Mucosa of stomach (tissue), 1 donor: ENCODE data around the gene PREP.

Experiments
- H3K27me3 ChIP-seq: one replicate; pipeline ENCODE4 v1.7.0; 2013; ENCODE audit warnings: mild to moderate bottlenecking, low read length; ENCODE audit not compliant: control insufficient read depth, insufficient read depth
- H3K36me3 ChIP-seq: one replicate; pipeline ENCODE4 v1.7.0; 2013; ENCODE audit warnings: low read length; ENCODE audit not compliant: control insufficient read depth, insufficient read depth
- H3K4me1 ChIP-seq: one replicate; pipeline ENCODE4 v1.7.0; 2013; ENCODE audit warnings: mild to moderate bottlenecking, low read length; ENCODE audit not compliant: control insufficient read depth, insufficient read depth
- H3K4me3 ChIP-seq: one replicate; pipeline ENCODE4 v1.7.0; 2013; ENCODE audit warnings: low read length
- H3K9ac ChIP-seq: one replicate; pipeline ENCODE4 v1.7.0; 2013; ENCODE audit warnings: mild to moderate bottlenecking, low read length, moderate library complexity
- H3K9me3 ChIP-seq: one replicate; pipeline ENCODE4 v1.7.0; 2013; ENCODE audit warnings: mild to moderate bottlenecking, low read length, moderate library complexity; ENCODE audit not compliant: control insufficient read depth
- donor health status: Pancreatic carcinoma.

The PREP gene

GRCh38 chr6:105272786-105273185, 130.1 kb downstream of the PREP start:
- Histone ChIP-seq H3K9ac (no peak overlapping the region), H3K4me1 (peaks cover 10% of the 10 kb centered on the region), H3K36me3 (no peaks in the 10 kb centered on the region), H3K4me3 (no peak overlapping the region), H3K27me3 (no peaks in the 10 kb centered on the region), H3K9me3 (no peaks in the 10 kb centered on the region)

GRCh38 chr6:105270511-105270910, 132.4 kb downstream of the PREP start:
- Histone ChIP-seq H3K4me3 (no peak overlapping the region), H3K9me3 (no peaks in the 10 kb centered on the region), H3K27me3 (no peaks in the 10 kb centered on the region), H3K9ac (no peak overlapping the region), H3K4me1 (peaks cover 10% of the 10 kb centered on the region), H3K36me3 (no peaks in the 10 kb centered on the region)

DNA sequence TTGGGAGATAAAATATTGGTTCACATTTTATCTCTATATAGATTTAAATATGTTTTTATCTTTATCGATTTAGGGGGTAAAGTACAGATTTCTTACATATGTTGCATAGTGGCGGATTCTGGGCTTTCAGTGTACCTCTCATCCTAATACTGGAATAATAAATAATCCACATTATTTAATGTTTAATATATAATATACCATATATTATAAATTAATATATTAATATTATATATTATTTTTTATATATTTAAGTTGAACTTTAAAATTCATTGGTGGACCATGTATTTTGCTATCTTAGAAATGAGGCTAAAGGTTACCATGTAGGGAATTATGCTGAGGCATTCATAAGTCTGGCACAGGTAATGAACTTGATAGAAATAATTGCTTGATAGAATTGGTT, 133.5 kb downstream of the PREP start:
- Histone ChIP-seq H3K36me3 (no peaks in the 10 kb centered on the region), H3K4me3 (no peak overlapping the region), H3K4me1 (peaks cover 10% of the 10 kb centered on the region), H3K9ac (no peak overlapping the region), H3K9me3 (no peaks in the 10 kb centered on the region), H3K27me3 (no peaks in the 10 kb centered on the region)

DNA sequence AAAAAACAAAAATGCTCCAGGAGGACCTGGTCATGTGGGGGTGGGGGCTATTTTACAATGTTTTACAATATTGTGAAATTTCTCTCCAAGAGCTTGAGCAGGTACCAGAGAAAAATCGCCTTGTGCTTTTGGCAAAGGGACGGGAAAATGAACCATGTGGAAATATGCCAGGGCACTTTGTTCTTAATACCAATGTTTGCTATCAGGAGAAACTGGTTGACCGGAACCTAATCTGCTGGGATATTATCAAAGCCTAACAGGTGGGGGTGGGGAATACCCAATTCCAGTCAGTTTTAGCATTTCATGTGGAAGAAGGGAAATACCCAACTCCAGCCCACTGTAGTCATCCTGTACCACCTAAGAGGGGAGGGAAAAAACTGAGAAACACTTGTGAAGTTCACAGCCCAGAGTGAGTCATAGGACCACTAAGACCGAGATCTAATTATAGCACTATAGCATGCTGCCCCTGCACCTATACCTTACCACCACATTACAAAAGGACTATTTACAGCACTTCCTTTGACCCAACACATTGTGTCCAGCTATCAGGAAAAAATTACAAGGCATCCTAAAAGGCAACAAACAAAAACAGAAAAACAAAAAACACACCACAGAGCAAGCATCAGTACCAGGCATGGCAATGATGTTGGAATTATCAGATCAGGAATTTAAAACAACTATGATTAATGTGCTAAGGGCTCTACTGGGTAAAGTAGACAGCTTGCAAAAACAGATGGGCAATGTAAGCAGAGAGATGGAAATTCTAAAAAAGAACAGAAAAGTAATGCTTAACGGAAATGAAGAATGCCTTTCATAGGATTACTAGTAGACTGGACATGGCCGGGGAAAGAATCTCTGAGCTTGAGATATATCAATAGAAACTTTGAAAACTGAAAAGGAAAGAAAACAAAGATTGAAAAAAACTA, 138.9 kb downstream of the PREP start:
- Histone ChIP-seq H3K9me3 (no peaks in the 10 kb centered on the region), H3K4me1 (peaks cover 28% of the 10 kb centered on the region), H3K27me3 (no peaks in the 10 kb centered on the region), H3K4me3 (no peak overlapping the region), H3K9ac (no peak overlapping the region), H3K36me3 (no peaks in the 10 kb centered on the region)

- Histone ChIP-seq H3K36me3 (no peaks in the 10 kb centered on the region), H3K9ac (no peak overlapping the region), H3K4me1 (peaks cover 32% of the 10 kb centered on the region), H3K9me3 (no peaks in the 10 kb centered on the region), H3K27me3 (no peaks in the 10 kb centered on the region), H3K4me3 (no peak overlapping the region)
These were observed 142.7 kb downstream of the PREP start for GRCh38 chr6:105259913-105260889.

DNA sequence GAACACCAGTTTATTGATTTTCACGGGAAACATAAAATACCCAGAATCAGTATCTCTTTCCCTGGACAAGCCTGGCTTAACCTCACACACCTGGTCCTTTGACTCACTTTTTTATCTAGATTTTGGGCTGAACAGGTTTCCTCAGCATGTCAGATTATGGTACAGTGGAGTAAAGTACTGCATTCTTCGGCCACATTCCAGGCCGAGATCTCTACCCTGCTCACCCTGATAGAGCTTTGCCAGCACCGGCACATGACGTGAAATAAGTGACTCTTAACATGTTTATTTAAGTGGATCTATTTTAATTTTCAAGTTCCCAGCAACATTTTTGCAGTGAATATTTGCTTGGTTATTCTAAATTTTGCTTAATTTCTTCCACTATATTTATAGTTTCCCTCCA, 144.1 kb downstream of the PREP start:
- H3K4me1 ChIP-seq, result peaks cover 28% of the 10 kb centered on the region
- H3K4me3 ChIP-seq, result no peak overlapping the region
- H3K9ac ChIP-seq, result no peak overlapping the region
- H3K36me3 ChIP-seq, result no peaks in the 10 kb centered on the region
- no peaks in the 10 kb centered on the region for H3K27me3 ChIP-seq
- H3K9me3 ChIP-seq, result no peaks in the 10 kb centered on the region

DNA sequence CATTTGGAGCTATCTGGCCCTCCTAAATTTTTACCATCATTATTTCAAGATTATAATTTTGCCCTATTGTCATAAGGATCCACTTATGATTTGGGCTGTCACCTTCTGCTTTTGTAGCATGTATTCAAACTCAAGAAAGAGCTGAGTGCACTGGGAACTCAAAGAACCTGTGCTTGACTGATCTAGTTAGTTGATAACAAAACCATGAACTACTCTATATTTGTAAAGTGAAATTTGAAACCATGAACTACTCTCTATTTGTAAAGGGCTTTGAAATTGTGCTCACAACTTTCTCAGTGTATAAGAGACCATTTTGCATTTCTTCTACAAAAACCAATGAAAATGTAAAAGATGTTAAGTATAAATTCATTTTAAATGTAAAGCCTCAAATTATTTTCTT, 145.5 kb downstream of the PREP start:
- H3K27me3 ChIP-seq, result no peaks in the 10 kb centered on the region
- no peaks in the 10 kb centered on the region for H3K36me3 ChIP-seq
- H3K4me1 ChIP-seq, result peaks cover 22% of the 10 kb centered on the region
- no peaks in the 10 kb centered on the region for H3K9me3 ChIP-seq
- no peak overlapping the region for H3K9ac ChIP-seq
- H3K4me3 ChIP-seq, result no peak overlapping the region

DNA sequence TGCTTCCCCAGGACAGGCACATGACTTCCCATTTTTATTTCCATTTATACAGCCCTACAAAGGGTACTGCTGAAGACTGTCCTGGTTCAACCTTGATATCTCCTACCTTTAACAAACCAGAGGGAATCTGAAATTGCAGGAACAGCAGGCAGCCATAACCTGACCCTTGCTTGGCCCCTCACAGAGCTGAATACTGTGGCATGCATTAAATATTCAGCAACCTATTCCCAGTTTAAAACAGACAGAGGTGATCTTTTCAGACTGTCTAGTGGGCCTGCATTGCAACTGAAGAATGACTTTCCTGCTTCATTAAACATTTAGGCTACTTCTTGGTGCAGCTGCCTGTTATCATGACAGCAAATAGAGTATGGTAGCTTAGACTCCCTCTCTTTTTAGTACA, 146.3 kb downstream of the PREP start:
- Histone ChIP-seq H3K4me1 (peaks cover 22% of the 10 kb centered on the region), H3K9me3 (no peaks in the 10 kb centered on the region), H3K4me3 (no peak overlapping the region), H3K27me3 (no peaks in the 10 kb centered on the region), H3K9ac (no peak overlapping the region), H3K36me3 (no peaks in the 10 kb centered on the region)

GRCh38 chr6:105253787-105254186, 149.1 kb downstream of the PREP start:
- Histone ChIP-seq H3K27me3 (no peaks in the 10 kb centered on the region), H3K4me3 (no peak overlapping the region)

DNA sequence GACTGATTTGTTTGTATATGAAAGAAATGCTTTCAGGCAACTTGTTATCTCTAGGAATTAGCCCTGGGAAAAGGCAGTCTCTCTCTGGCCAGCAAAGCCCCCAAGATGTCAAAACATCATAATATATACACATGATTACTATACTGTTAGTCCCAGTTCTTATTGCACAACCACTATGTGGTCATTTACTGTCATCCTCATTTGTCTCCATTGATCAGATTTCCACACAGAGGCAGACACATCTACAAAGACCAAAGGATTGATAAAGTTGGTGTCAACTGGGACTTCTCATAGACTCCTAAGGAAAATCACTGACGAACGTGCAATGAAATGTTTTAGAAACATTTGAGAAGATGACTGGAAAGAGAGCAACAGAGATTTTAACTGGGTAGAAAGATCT, 151.2 kb downstream of the PREP start:
- Histone ChIP-seq H3K27me3 (no peaks in the 10 kb centered on the region), H3K9ac (no peak overlapping the region), H3K4me3 (no peak overlapping the region), H3K9me3 (no peaks in the 10 kb centered on the region), H3K4me1 (peaks cover 7% of the 10 kb centered on the region), H3K36me3 (no peaks in the 10 kb centered on the region)

More at GRCh38 chr6:105253787-105254186, 149.1 kb downstream of the PREP start:
- H3K4me1 ChIP-seq, result peaks cover 10% of the 10 kb centered on the region
- no peaks in the 10 kb centered on the region for H3K36me3 ChIP-seq
- no peaks in the 10 kb centered on the region for H3K9me3 ChIP-seq
- H3K9ac ChIP-seq, result no peak overlapping the region

GRCh38 chr6:105250533-105250932, 152.3 kb downstream of the PREP start:
- no peaks in the 10 kb centered on the region for H3K9me3 ChIP-seq

DNA sequence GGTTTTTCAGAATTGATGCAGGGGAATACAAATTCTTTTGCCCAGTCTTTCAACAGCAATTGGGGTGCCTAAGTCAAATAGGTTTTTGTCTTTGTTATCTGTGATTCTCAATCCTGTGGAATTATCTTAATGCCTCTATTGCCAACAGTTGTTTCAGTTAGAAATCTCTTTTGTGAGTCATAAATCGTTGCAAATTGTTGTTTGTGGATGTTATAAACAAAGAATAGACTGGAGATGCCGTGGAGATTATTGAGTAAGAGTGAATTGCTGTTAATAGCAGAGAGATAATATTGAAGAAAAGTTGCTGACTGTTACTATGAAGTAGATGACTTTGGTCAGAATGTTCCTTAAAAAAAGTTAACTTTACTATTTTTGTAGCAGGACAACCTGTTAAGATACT, 159.4 kb downstream of the PREP start:
- H3K9ac ChIP-seq, result no peak overlapping the region
- H3K4me3 ChIP-seq, result no peak overlapping the region
- no peaks in the 10 kb centered on the region for H3K27me3 ChIP-seq
- H3K9me3 ChIP-seq, result no peaks in the 10 kb centered on the region
- H3K4me1 ChIP-seq, result no peaks in the 10 kb centered on the region
- H3K36me3 ChIP-seq, result no peaks in the 10 kb centered on the region

More at GRCh38 chr6:105250533-105250932, 152.3 kb downstream of the PREP start:
- no peaks in the 10 kb centered on the region for H3K27me3 ChIP-seq
- H3K4me1 ChIP-seq, result peaks cover 7% of the 10 kb centered on the region
- H3K36me3 ChIP-seq, result no peaks in the 10 kb centered on the region
- H3K9ac ChIP-seq, result no peak overlapping the region
- no peak overlapping the region for H3K4me3 ChIP-seq
